WTC11 (cell line): Measurements from ENCODE around the gene DEFB118. TPM values are rescaled to one million over a fixed set of nuclear protein-coding genes. Genes with fewer than 3 reads are reported as not detected.

Source experiments
- ATAC-seq: fragments of 200-7000 bp; cut with Tn5 transposase; 2 replicates; pipeline ENCODE4 v1.10.0; 2021; ENCODE audit warnings: mild to moderate bottlenecking, moderate library complexity
- CTCF ChIA-PET: fragments of 300-600 bp; sonication (Branson Sonifier 250); formaldehyde crosslinking; loops from one replicate; lab custom pipeline; 2021; ENCODE audit warnings: antibody characterized with exemption; lab: Charles Lee
- POLR2A ChIA-PET: fragments of 350-600 bp; sonication (Branson Sonifier 250); formaldehyde crosslinking; loops from one replicate; lab custom pipeline; 2021; ENCODE audit warnings: antibody characterized with exemption; lab: Charles Lee
- DNase-seq: peaks from one replicate; pipeline ENCODE4 v3.0.0; 2021; ENCODE audit warnings: low spot score
- H3K27ac Mint-ChIP-seq: 2 replicates; pipeline ENCODE4 v1.8.0; 2021; ENCODE audit warnings: mixed read lengths
- H3K27me3 Mint-ChIP-seq: 2 replicates; pipeline ENCODE4 v1.8.0; 2021; ENCODE audit warnings: low read depth, mild to moderate bottlenecking, moderate library complexity, mixed read lengths
- H3K36me3 Mint-ChIP-seq: 2 replicates; pipeline ENCODE4 v1.8.0; 2021; ENCODE audit warnings: mixed read lengths
- H3K4me1 Mint-ChIP-seq: 2 replicates; pipeline ENCODE4 v1.8.0; 2022; ENCODE audit warnings: mixed read lengths
- H3K4me3 Mint-ChIP-seq: 2 replicates; pipeline ENCODE4 v1.8.0; 2021; ENCODE audit warnings: mild to moderate bottlenecking, moderate library complexity, mixed read lengths
- H3K9me3 Mint-ChIP-seq: 2 replicates; pipeline ENCODE4 v1.8.0; 2021; ENCODE audit warnings: mixed read lengths
- ATF1 ChIP-seq: sonication (generic); formaldehyde crosslinking; IDR thresholded peaks from 2 replicates; pipeline ENCODE4 v1.8.1; 2023; ENCODE audit warnings: mild to moderate bottlenecking, moderate library complexity, missing genetic modification reagents
- CBFB ChIP-seq: sonication (generic); formaldehyde crosslinking; IDR thresholded peaks from 2 replicates; pipeline ENCODE4 v1.8.1; 2022; ENCODE audit warnings: mild to moderate bottlenecking, low read depth, missing genetic modification reagents
- CREM ChIP-seq: sonication (generic); formaldehyde crosslinking; IDR thresholded peaks from 2 replicates; pipeline ENCODE4 v1.8.1; 2022; ENCODE audit warnings: mild to moderate bottlenecking, missing genetic modification reagents, moderate library complexity
- E2F4 ChIP-seq: sonication (generic); formaldehyde crosslinking; IDR thresholded peaks from 2 replicates; pipeline ENCODE4 v1.8.1; 2022; ENCODE audit warnings: low read depth, mild to moderate bottlenecking, moderate library complexity, missing genetic modification reagents, borderline replicate concordance
- ESRRA ChIP-seq: sonication (generic); formaldehyde crosslinking; IDR thresholded peaks from 2 replicates; pipeline ENCODE4 v1.8.1; 2022; ENCODE audit warnings: mild to moderate bottlenecking, missing genetic modification reagents, borderline replicate concordance
- FOXP4 ChIP-seq: sonication (generic); formaldehyde crosslinking; IDR thresholded peaks from 2 replicates; pipeline ENCODE4 v1.8.0; 2022; ENCODE audit warnings: mild to moderate bottlenecking, missing genetic modification reagents
- HMGXB4 ChIP-seq: sonication (generic); formaldehyde crosslinking; IDR thresholded peaks from 2 replicates; pipeline ENCODE4 v1.8.1; 2023; ENCODE audit warnings: mild to moderate bottlenecking, moderate library complexity, missing genetic modification reagents
- IRF1 ChIP-seq: sonication (generic); formaldehyde crosslinking; IDR thresholded peaks from 2 replicates; pipeline ENCODE4 v1.8.0; 2023; ENCODE audit warnings: missing genetic modification reagents
- NFATC4 ChIP-seq: fragments of 250-450 bp; sonication (Bioruptor Pico); IDR thresholded peaks from 2 replicates; pipeline ENCODE4 v1.9.0; 2021; ENCODE audit warnings: mild to moderate bottlenecking
- NR1H2 ChIP-seq: sonication (generic); formaldehyde crosslinking; IDR thresholded peaks from 2 replicates; pipeline ENCODE4 v1.9.0; 2021; ENCODE audit warnings: mild to moderate bottlenecking, moderate library complexity, missing genetic modification reagents
- NR3C1 ChIP-seq: sonication (generic); formaldehyde crosslinking; conservative IDR thresholded peaks from 2 replicates; pipeline ENCODE4 v1.8.1; 2023; ENCODE audit warnings: low read depth, mild to moderate bottlenecking, missing genetic modification reagents
- PREB ChIP-seq: sonication (generic); formaldehyde crosslinking; IDR thresholded peaks from 2 replicates; pipeline ENCODE4 v1.8.1; 2022; ENCODE audit warnings: mild to moderate bottlenecking, missing genetic modification reagents, moderate library complexity, borderline replicate concordance
- PRRX2 ChIP-seq: fragments of 250-450 bp; sonication (Bioruptor Pico); IDR thresholded peaks from 2 replicates; pipeline ENCODE4 v1.8.0; 2021; ENCODE audit warnings: mild to moderate bottlenecking
- RORB ChIP-seq: fragments of 250-450 bp; sonication (Bioruptor Pico); IDR thresholded peaks from 2 replicates; pipeline ENCODE4 v1.9.0; 2021; ENCODE audit warnings: mild to moderate bottlenecking
- SMAD3 ChIP-seq: sonication (generic); formaldehyde crosslinking; IDR thresholded peaks from 2 replicates; pipeline ENCODE4 v1.8.0; 2022; ENCODE audit warnings: missing genetic modification reagents, mild to moderate bottlenecking, borderline replicate concordance
- SP1 ChIP-seq: sonication (generic); formaldehyde crosslinking; conservative IDR thresholded peaks from 2 replicates; pipeline ENCODE4 v1.8.1; 2022; ENCODE audit warnings: missing genetic modification reagents
- TEAD4 ChIP-seq: sonication (generic); formaldehyde crosslinking; IDR thresholded peaks from 2 replicates; pipeline ENCODE4 v1.8.0; 2022; ENCODE audit warnings: mild to moderate bottlenecking, missing genetic modification reagents
- ZBTB43 ChIP-seq: sonication (generic); formaldehyde crosslinking; IDR thresholded peaks from 2 replicates; pipeline ENCODE4 v1.8.1; 2023; ENCODE audit warnings: mild to moderate bottlenecking, missing genetic modification reagents
- ZNF425 ChIP-seq: fragments of 250-450 bp; sonication (Bioruptor Pico); conservative IDR thresholded peaks from 2 replicates; pipeline ENCODE4 v1.9.0; 2021; ENCODE audit warnings: mild to moderate bottlenecking
- total RNA-seq: library from RNA; stranded (reverse); gene quantifications from 3 replicates; pipeline ENCODE4 v1.2.3, GENCODE V29; 2021

DEFB118 gene
- total RNA-seq, 1 experiment from 2014 or later: not detected

GRCh38 chr20:31341470-31341869 is 26.9 kb upstream of the DEFB118 start (continued):
- no peak for TF ChIP-seq ZBTB43 (CRISPR knock-in tag)
- TF ChIP-seq IRF1 (CRISPR knock-in tag): no peak
- TF ChIP-seq PREB: no peak
- TF ChIP-seq HMGXB4 (CRISPR knock-in tag): no peak
- TF ChIP-seq RORB (CRISPR knock-in tag): no peak
- TF ChIP-seq NFATC4: no peak
- TF ChIP-seq ESRRA (CRISPR knock-in tag): no peak
- no peak for TF ChIP-seq SMAD3 (CRISPR knock-in tag)
- no peak for TF ChIP-seq E2F4
- TF ChIP-seq CBFB (CRISPR knock-in tag): no peak
- TF ChIP-seq, all 79 proteins: peak for 0

- CTCF ChIA-PET: no interaction called here
- no peak overlapping the region for H3K4me3 Mint-ChIP-seq
- H3K36me3 Mint-ChIP-seq: peaks cover 34% of the 10 kb centered on the region
- peaks cover 72% of the 10 kb centered on the region for H3K9me3 Mint-ChIP-seq
- ATAC-seq (no peak), DNase-seq (no peak)
- H3K27ac Mint-ChIP-seq: no peak overlapping the region
- TF ChIP-seq ATF1 (CRISPR knock-in tag) (no peak), CREM (CRISPR knock-in tag) (no peak), NR1H2 (CRISPR knock-in tag) (no peak), NR3C1 (no peak), ZNF425 (CRISPR knock-in tag) (no peak), SP1 (CRISPR knock-in tag) (no peak), HMGXB4 (CRISPR knock-in tag) (no peak), TEAD4 (CRISPR knock-in tag) (no peak), PRRX2 (CRISPR knock-in tag) (no peak), PREB (no peak), FOXP4 (CRISPR knock-in tag) (no peak)
- H3K27me3 Mint-ChIP-seq: peaks cover 12% of the 10 kb centered on the region
- no peaks in the 10 kb centered on the region for H3K4me1 Mint-ChIP-seq
- POLR2A ChIA-PET: no interaction called here
Observed at GRCh38 chr20:31355981-31356380, 12.4 kb upstream of the DEFB118 start.
